Neural cell (in vitro differentiated cells): ENCODE data around the gene HPCAL4. TPM values are rescaled to one million over a fixed set of nuclear protein-coding genes. Genes with fewer than 3 reads are reported as not detected.

ENCODE experiments used
- H2AFZ ChIP-seq: fragments of 200-600, 300-800 bp; sonication (generic), shearing (Covaris generic); 2 replicates; pipeline ENCODE4 v1.6.0; 2014; ENCODE audit warnings: low read depth, mild to moderate bottlenecking, antibody characterized with exemption, low read length, moderate library complexity
- H3F3A ChIP-seq: fragments of 200-600 bp; shearing (Covaris generic); 2 replicates; pipeline ENCODE4 v1.6.1; 2016; ENCODE audit warnings: mild to moderate bottlenecking, moderate library complexity, mixed read lengths, antibody characterized with exemption, low read length; ENCODE audit not compliant: insufficient read depth, poor library complexity, severe bottlenecking
- H3K27ac ChIP-seq: fragments of 200-600, 300-800 bp; sonication (generic), shearing (Covaris generic); 2 replicates; pipeline ENCODE4 v1.5.1; 2014; ENCODE audit warnings: mild to moderate bottlenecking, low read length, moderate library complexity
- H3K27me3 ChIP-seq: fragments of 300-800, 200-600 bp; sonication (generic), shearing (Covaris generic); 2 replicates; pipeline ENCODE4 v1.6.0; 2014; ENCODE audit warnings: mild to moderate bottlenecking, low read depth, low read length, moderate library complexity; ENCODE audit not compliant: insufficient read depth
- H3K36me3 ChIP-seq: fragments of 300-800, 200-600 bp; sonication (generic), shearing (Covaris generic); 2 replicates; pipeline ENCODE4 v1.5.1; 2014; ENCODE audit warnings: mild to moderate bottlenecking, antibody characterized with exemption, low read length, moderate library complexity; ENCODE audit not compliant: insufficient read depth
- H3K4me2 ChIP-seq: fragments of 300-800, 200-600 bp; sonication (generic), shearing (Covaris generic); 2 replicates; pipeline ENCODE4 v1.6.0; 2014; ENCODE audit warnings: mild to moderate bottlenecking, low read length
- H3K4me3 ChIP-seq: fragments of 300-800, 200-600 bp; sonication (generic), shearing (Covaris generic); 2 replicates; pipeline ENCODE4 v1.5.1; 2014; ENCODE audit warnings: mild to moderate bottlenecking, low read length, moderate library complexity
- H3K79me2 ChIP-seq: fragments of 200-600 bp; shearing (Covaris generic); replicated peaks from 2 replicates; pipeline ENCODE4 v1.6.0; 2014; ENCODE audit warnings: mild to moderate bottlenecking, low read length, moderate library complexity; ENCODE audit not compliant: insufficient read depth
- H3K9ac ChIP-seq: fragments of 300-800, 200-600 bp; sonication (generic), shearing (Covaris generic); 2 replicates; pipeline ENCODE4 v1.6.1; 2016; ENCODE audit warnings: mild to moderate bottlenecking, low read length, mixed read lengths
- H3K9me2 ChIP-seq: fragments of 200-600 bp; shearing (Covaris generic); 2 replicates; pipeline ENCODE4 v1.6.1; 2016; ENCODE audit warnings: mild to moderate bottlenecking, low read length, mixed read lengths; ENCODE audit not compliant: insufficient read depth
- H3K9me3 ChIP-seq: fragments of 200-600, 300-800 bp; sonication (generic), shearing (Covaris generic); 2 replicates; pipeline ENCODE4 v1.6.1; 2016; ENCODE audit warnings: mild to moderate bottlenecking, mixed run types, low read length, moderate library complexity, mixed read lengths
- H4K20me1 ChIP-seq: fragments of 200-600 bp; shearing (Covaris generic); 2 replicates; pipeline ENCODE4 v1.6.1; 2016; ENCODE audit warnings: mild to moderate bottlenecking, mixed run types; ENCODE audit not compliant: insufficient read depth
- CTCF ChIP-seq: fragments of 450-650 bp; IDR thresholded peaks from 2 replicates; pipeline ENCODE4 v1.5.1; 2014; ENCODE audit warnings: antibody characterized with exemption, mild to moderate bottlenecking, moderate library complexity; ENCODE audit not compliant: poor library complexity, severe bottlenecking
- EP300 ChIP-seq: fragments of 450-650 bp; conservative IDR thresholded peaks from 2 replicates; pipeline ENCODE4 v1.6.1; 2014; ENCODE audit warnings: antibody characterized with exemption, mild to moderate bottlenecking, moderate library complexity; ENCODE audit not compliant: poor library complexity, severe bottlenecking
- EZH2 ChIP-seq: fragments of 200-600, 300-800 bp; shearing (Covaris generic), sonication (generic); IDR thresholded peaks from 2 replicates; pipeline ENCODE4 v1.6.1; 2014; ENCODE audit warnings: antibody characterized with exemption, low read length, borderline replicate concordance, mild to moderate bottlenecking; ENCODE audit not compliant: insufficient read depth, poor library complexity, severe bottlenecking
- MXI1 ChIP-seq: fragments of 450-650 bp; conservative IDR thresholded peaks from 2 replicates; pipeline ENCODE4 v1.6.1; 2014; ENCODE audit warnings: antibody characterized with exemption, mild to moderate bottlenecking; ENCODE audit not compliant: poor library complexity, severe bottlenecking
- POLR2AphosphoS5 ChIP-seq: IDR thresholded peaks from 2 replicates; pipeline ENCODE4 v1.6.1; 2012
- RAD21 ChIP-seq: fragments of 450-650 bp; conservative IDR thresholded peaks from 2 replicates; pipeline ENCODE4 v1.6.1; 2014; ENCODE audit warnings: antibody characterized with exemption, mild to moderate bottlenecking, moderate library complexity
- REST ChIP-seq: IDR thresholded peaks from 2 replicates; pipeline ENCODE4 v1.6.1; 2012; ENCODE audit warnings: borderline replicate concordance
- SMC3 ChIP-seq: fragments of 450-650 bp; conservative IDR thresholded peaks from 2 replicates; pipeline ENCODE4 v1.6.1; 2014; ENCODE audit warnings: antibody characterized with exemption, mild to moderate bottlenecking, moderate library complexity; ENCODE audit not compliant: poor library complexity
- TAF1 ChIP-seq: IDR thresholded peaks from 2 replicates; pipeline ENCODE4 v1.6.1; 2012; ENCODE audit warnings: low read depth
- polyA plus RNA-seq: library from polyadenylated mRNA; depleted of rRNA; stranded (reverse); fragments of >200 nt; gene quantifications from 2 replicates; pipeline ENCODE4 v1.2.3, GENCODE V29; 2014

HPCAL4 gene
- polyA plus RNA-seq, 1 donor from 2014 or later, result 53.2 TPM

GRCh38 chr1:39700348-39700747 is 9.1 kb upstream of the HPCAL4 start:
- peaks cover 16% of the 10 kb centered on the region for H3K27me3 ChIP-seq
- no peak overlapping the region for H3K27ac ChIP-seq
- no peaks in the 10 kb centered on the region for H3K9me2 ChIP-seq
- H3K36me3 ChIP-seq, result no peaks in the 10 kb centered on the region
- TF ChIP-seq EP300, result no peak
- TF ChIP-seq EZH2, result no peak
- TF ChIP-seq REST, result no peak
- no peak for TF ChIP-seq RAD21
- no peak for TF ChIP-seq POLR2AphosphoS5
- TF ChIP-seq CTCF, result no peak
- no peak for TF ChIP-seq TAF1
- no peak for TF ChIP-seq MXI1
- no peak for TF ChIP-seq SMC3
- no peaks in the 10 kb centered on the region for H4K20me1 ChIP-seq
- no peak overlapping the region for H3K4me3 ChIP-seq
- no peak overlapping the region for H3K4me2 ChIP-seq
- no peak overlapping the region for H2AFZ ChIP-seq
- H3K9me3 ChIP-seq, result peaks cover 3% of the 10 kb centered on the region
- no peak overlapping the region for H3K9ac ChIP-seq
- H3F3A ChIP-seq, result no peaks in the 10 kb centered on the region
- H3K79me2 ChIP-seq, result no peaks in the 10 kb centered on the region

GRCh38 chr1:39699419-39699818 is 8.2 kb upstream of the HPCAL4 start:
- Histone ChIP-seq H3K27me3 (peaks cover 26% of the 10 kb centered on the region), H3K36me3 (no peaks in the 10 kb centered on the region), H3K4me3 (no peak overlapping the region), H3K9me3 (peaks cover 3% of the 10 kb centered on the region), H4K20me1 (no peaks in the 10 kb centered on the region), H3K9me2 (no peaks in the 10 kb centered on the region), H3K9ac (no peak overlapping the region), H3F3A (no peaks in the 10 kb centered on the region), H2AFZ (no peak overlapping the region), H3K79me2 (no peaks in the 10 kb centered on the region), H3K4me2 (no peak overlapping the region), H3K27ac (no peak overlapping the region)
- TF ChIP-seq POLR2AphosphoS5 (no peak), EP300 (no peak), MXI1 (no peak), CTCF (no peak), EZH2 (no peak), RAD21 (no peak), SMC3 (no peak), TAF1 (no peak)
